Spleen (tissue), 7 donors: ENCODE measurements around the gene IGSF21.

ENCODE experiments used
- CTCF ChIP-seq, 11 experiments: fragments of 200-600 bp in 7 of 11; fragments of 450-650 bp in 4 of 11; sonication (generic) in 4 of 11; IDR thresholded peaks in 8 of 11; conservative IDR thresholded peaks in 3 of 11; 1 replicate in 7 of 11; 2 replicates in 4 of 11; pipeline versions ENCODE4 v1.4.0 to v1.8.0; 2016 to 2021; ENCODE audit warnings: antibody characterized with exemption in 11 of 11, inconsistent platforms in 4 of 11, mild to moderate bottlenecking in 1 of 11
- POLR2A ChIP-seq, 3 donors: fragments of 450-650 bp; IDR thresholded peaks; one replicate each; pipeline ENCODE4 v1.5.1; 2017; ENCODE audit warnings: antibody characterized with exemption in 3 of 3, mild to moderate bottlenecking in 1 of 3
- POLR2AphosphoS5 ChIP-seq, 3 donors: sonication (generic); formaldehyde crosslinking; IDR thresholded peaks; one replicate each; pipeline ENCODE4 v1.5.1; 2017; ENCODE audit warnings: antibody characterized with exemption in 3 of 3
- donor health status: DM: no; HTN: no; CAD: no; lungs with moderate emphysema.
- donor health status: DM: no; HTN: no; CAD: no.
- donor health status: DM: no; HTN: no; CAD: no.

GRCh38 chr1:18066576-18066975 lies 41.0 kb upstream of the IGSF21 start:
- TF ChIP-seq CTCF (IDR thresholded peaks at IDR 0.05 in 8 of 11, conservative IDR thresholded peaks at IDR 0.05 in 3 of 11) (no peak), POLR2AphosphoS5 (IDR thresholded peaks at IDR 0.05) (no peak), POLR2A (IDR thresholded peaks at IDR 0.05) (no peak)
